MM.1S (cell line): ENCODE results near the gene MAEA.

Experiments
- EZH2 ChIP-seq: fragments of 300-600 bp; sonication (generic); optimal IDR thresholded peaks from 2 replicates; pipeline ENCODE3; 2017; ENCODE audit warnings: low read depth, mild to moderate bottlenecking, antibody characterized with exemption, low read length, mixed read lengths
- EZH2phosphoT487 ChIP-seq: fragments of 300-600 bp; sonication (generic); IDR thresholded peaks from 2 replicates; pipeline ENCODE4 v1.6.1; 2018; ENCODE audit warnings: antibody characterized with exemption, low read length
- TF ChIP-seq, protein P1 (sequence below): fragments of 300-600 bp; sonication (generic); IDR thresholded peaks from 2 replicates; pipeline ENCODE4 v1.5.1; 2016; ENCODE audit warnings: antibody characterized with exemption, low read length, mixed read lengths

DNA sequence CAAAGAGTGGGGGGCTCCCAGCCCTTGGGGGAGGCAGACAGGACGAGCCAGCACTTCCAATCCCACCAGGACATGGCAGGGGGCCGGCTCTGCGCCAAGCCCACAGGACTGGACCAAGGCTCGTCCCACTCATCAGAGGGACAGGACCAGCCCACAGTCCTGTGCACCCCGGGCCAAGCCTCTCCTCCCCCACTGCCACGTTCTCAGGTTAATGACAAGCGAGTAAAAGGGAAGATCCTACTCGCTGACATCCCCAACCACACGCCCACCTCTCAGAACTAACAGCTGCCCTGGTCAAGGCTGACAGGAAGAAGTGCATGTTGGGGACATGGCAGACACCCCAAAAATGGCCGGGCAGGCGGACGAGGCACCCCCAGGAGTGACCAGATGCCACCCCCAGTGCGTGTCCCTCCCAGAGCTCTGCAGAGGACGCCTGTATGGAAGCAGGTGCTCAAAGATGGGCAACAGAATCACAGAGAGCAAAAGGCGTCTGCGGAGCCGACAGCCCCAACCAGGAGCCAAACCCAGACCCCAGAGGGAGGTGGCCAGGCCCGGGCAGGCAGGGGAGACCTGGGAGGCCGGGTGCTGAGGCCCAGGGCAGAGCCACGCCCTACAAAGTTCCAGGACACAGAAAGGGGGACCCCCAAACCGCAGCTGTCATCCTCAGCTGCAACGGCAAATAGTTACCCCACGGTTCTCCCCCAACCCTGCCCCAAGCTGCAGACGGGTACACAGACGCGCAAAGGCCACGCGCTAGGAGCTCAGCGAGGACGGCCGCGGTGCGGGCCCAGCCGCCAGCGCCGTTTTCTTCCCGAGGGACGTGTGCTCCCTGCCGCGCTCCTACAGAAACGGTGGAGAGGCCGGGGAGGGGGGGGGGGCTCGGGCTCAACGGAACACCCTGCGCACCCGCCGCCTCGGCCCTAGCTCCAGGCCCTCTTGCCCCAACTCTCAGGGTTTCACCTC, 42.5 kb upstream of the MAEA start:
- TF ChIP-seq, protein P1, sequence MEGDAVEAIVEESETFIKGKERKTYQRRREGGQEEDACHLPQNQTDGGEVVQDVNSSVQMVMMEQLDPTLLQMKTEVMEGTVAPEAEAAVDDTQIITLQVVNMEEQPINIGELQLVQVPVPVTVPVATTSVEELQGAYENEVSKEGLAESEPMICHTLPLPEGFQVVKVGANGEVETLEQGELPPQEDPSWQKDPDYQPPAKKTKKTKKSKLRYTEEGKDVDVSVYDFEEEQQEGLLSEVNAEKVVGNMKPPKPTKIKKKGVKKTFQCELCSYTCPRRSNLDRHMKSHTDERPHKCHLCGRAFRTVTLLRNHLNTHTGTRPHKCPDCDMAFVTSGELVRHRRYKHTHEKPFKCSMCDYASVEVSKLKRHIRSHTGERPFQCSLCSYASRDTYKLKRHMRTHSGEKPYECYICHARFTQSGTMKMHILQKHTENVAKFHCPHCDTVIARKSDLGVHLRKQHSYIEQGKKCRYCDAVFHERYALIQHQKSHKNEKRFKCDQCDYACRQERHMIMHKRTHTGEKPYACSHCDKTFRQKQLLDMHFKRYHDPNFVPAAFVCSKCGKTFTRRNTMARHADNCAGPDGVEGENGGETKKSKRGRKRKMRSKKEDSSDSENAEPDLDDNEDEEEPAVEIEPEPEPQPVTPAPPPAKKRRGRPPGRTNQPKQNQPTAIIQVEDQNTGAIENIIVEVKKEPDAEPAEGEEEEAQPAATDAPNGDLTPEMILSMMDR: no peak
- no peak for TF ChIP-seq EZH2
- TF ChIP-seq EZH2phosphoT487: no peak
